AG04449 (cell line): ENCODE results near the gene FHOD3.
A peak's percentile ranks its signal among the peaks of the same experiment; 100 is the strongest.

Experiments
- CTCF ChIA-PET: fragments of 350-600 bp; formaldehyde crosslinking; extraction: SDS; loops from one replicate; lab custom pipeline; 2021; ENCODE audit warnings: antibody characterized with exemption; lab: Yijun Ruan, JAX
- POLR2A ChIA-PET: fragments of 400-600, 350-600 bp; formaldehyde crosslinking; extraction: SDS; loops from one replicate; lab custom pipeline; 2020; ENCODE audit warnings: antibody characterized with exemption, inconsistent platforms; lab: Yijun Ruan, JAX
- DNase-seq: peaks from one replicate; pipeline ENCODE4 v3.0.0-alpha.2; 2010; ENCODE audit warnings: low read depth, low spot score
- H3K4me3 ChIP-seq: 2 replicates; pipeline ENCODE4 v1.5.1; 2011; ENCODE audit warnings: low read depth, mild to moderate bottlenecking, control low read depth, low read length
- TF ChIP-seq, protein P1 (sequence below): IDR thresholded peaks from one replicate; pipeline ENCODE4 v1.5.1; 2011; ENCODE audit warnings: mild to moderate bottlenecking, moderate library complexity, low read length, control low read depth, inconsistent platforms; ENCODE audit not compliant: insufficient read depth; ENCODE audit errors: missing control alignments

The FHOD3 gene

DNA sequence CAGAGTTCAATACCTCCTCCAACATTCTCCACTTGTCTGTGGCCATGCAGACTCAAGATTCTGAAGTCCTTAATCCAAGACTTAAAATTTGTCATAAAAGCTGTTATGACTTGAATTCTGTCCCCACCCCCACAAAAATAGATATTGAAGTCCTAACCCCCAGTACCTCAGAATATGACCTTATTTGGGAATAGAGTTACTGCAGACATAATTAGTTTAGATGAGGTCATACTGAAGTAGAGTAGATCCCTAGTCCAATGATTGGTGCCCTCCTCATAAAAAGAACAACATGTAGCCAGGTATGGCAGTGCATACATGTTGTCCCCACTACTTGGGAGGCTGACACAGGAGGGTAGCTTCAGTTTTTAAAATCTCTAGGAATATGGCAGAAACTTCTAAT lies 522.1 kb downstream of the FHOD3 start:
- CTCF ChIA-PET = interaction anchor here (0.7 to 3.5 kb wide), 3 partner anchors 9 to 11 kb away, joined by 4 to 23 read pairs (median 9); partner anchors contain the start of genes KIAA1328 and TPGS2

DNA sequence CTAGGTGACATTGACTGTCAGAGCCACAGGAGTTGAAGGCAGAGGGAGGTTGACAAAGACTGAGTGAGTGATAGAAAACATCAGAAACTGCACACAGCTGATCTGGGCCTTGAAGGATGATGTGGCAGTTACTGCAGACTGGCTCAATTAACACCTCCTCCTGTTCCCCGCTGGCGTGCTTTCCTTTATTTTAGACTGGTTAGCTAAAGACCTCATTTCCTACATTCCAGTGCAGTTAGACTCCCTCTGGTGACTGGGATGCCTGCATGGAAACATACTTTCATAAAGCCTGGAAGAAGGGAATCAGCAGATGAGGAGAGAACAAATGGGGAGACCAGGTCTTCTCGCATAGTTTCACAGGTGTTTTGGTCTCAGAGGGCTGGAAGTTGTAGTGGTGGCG lies 524.2 kb downstream of the FHOD3 start:
- H3K4me3 ChIP-seq = no peak overlapping the region
- DNase-seq = no peak
- ChIA-PET CTCF (interaction anchor here (0.7 to 3.5 kb wide), 5 partner anchors 9 to 64 kb away, joined by 3 to 23 read pairs (median 5); no protein-coding TSS in a partner anchor), POLR2A (no interaction called here)
- TF ChIP-seq, protein P1, sequence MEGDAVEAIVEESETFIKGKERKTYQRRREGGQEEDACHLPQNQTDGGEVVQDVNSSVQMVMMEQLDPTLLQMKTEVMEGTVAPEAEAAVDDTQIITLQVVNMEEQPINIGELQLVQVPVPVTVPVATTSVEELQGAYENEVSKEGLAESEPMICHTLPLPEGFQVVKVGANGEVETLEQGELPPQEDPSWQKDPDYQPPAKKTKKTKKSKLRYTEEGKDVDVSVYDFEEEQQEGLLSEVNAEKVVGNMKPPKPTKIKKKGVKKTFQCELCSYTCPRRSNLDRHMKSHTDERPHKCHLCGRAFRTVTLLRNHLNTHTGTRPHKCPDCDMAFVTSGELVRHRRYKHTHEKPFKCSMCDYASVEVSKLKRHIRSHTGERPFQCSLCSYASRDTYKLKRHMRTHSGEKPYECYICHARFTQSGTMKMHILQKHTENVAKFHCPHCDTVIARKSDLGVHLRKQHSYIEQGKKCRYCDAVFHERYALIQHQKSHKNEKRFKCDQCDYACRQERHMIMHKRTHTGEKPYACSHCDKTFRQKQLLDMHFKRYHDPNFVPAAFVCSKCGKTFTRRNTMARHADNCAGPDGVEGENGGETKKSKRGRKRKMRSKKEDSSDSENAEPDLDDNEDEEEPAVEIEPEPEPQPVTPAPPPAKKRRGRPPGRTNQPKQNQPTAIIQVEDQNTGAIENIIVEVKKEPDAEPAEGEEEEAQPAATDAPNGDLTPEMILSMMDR = no peak

More for the DNA sequence above, 522.1 kb downstream of the FHOD3 start:
- TF ChIP-seq, protein P1 = no peak
- no peak for DNase-seq
- H3K4me3 ChIP-seq = no peak overlapping the region
- POLR2A ChIA-PET = no interaction called here

DNA sequence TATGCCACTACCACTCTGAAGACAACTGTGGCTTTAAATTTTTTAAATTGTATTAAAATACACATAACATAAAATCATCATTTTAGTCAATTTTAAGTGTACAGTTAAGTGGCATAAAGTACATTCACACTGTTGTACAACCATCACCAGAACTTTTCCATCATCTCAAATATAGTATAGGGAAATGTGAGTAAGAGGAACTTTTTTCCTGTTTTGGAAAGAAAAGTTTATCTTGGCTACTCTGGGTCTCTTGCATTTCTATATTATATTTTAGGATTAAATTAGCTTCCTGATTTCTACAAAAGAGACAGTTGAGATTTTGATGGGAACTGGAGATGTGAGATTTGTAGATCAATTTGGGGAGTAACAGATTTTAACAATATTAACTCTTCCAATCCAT lies 528.0 kb downstream of the FHOD3 start:
- DNase-seq = no peak
- ChIA-PET POLR2A (no interaction called here), CTCF (interaction anchor here (0.9 to 1.7 kb wide), 2 partner anchors 11 to 17 kb away, joined by 3 to 7 read pairs; no protein-coding TSS in a partner anchor)
- TF ChIP-seq, protein P1 = no peak
- H3K4me3 ChIP-seq = no peak overlapping the region

DNA sequence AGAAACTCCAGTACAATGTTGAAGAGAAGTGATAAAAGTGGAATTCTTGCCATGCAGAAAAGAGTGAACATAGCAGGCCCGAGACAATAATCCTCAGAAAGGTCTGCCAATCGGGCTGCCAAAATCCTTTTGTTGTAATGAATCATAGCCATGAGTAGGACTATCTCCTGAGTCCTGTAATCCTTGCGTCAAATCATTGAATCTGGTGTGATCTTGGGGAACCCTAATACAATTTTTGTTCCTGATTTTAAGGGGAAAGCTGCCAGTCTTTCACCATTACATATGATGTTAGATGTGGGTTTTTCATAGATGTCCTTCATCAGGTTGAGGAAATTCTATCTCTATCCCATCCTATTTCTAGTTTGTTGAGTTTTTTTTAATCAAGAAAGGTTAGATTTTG lies 529.0 kb downstream of the FHOD3 start:
- CTCF ChIA-PET = interaction anchor here (0.9 to 4.4 kb wide), 3 partner anchors 12 to 18 kb away, joined by 3 to 25 read pairs (median 7); no protein-coding TSS in a partner anchor
- no peak for DNase-seq
- TF ChIP-seq, protein P1 = no peak

DNA sequence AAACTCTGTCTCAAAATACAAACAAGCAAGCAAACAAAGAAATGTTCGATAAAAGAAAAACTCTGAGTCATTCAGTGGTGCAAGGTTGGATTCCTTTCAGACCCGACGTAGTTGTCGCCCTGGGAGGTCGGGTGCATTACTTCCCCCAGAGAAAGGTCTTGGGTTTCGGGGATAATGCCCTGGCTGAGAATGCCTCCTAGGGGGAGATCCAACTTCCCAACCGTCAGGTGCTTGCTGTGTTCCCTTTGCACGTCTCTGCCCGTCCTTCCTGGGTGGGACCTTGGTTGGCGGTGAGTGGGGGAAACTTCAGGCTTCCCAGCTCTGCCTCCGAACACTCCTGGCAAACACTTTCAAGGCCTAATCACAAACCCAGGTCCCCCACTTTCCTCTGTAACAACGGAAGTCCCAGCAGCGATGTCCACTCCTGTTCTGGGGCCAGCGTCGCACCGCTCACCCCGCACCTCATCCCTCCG lies 530.7 kb downstream of the FHOD3 start:
- POLR2A ChIA-PET = interaction anchor here (0.5 to 0.6 kb wide), 2 partner anchors 18 to 309 kb away, joined by 3 read pairs; no protein-coding TSS in a partner anchor
- H3K4me3 ChIP-seq = peak overlapping the region; percentile 98
- no peak for DNase-seq
- TF ChIP-seq, protein P1 = no peak
- CTCF ChIA-PET = interaction anchor here (1.0 to 4.4 kb wide), 11 partner anchors 9 to 140 kb away, joined by 3 to 25 read pairs (median 7); no protein-coding TSS in a partner anchor

More for the DNA sequence above, 529.0 kb downstream of the FHOD3 start:
- POLR2A ChIA-PET = no interaction called here
- no peak overlapping the region for H3K4me3 ChIP-seq

DNA sequence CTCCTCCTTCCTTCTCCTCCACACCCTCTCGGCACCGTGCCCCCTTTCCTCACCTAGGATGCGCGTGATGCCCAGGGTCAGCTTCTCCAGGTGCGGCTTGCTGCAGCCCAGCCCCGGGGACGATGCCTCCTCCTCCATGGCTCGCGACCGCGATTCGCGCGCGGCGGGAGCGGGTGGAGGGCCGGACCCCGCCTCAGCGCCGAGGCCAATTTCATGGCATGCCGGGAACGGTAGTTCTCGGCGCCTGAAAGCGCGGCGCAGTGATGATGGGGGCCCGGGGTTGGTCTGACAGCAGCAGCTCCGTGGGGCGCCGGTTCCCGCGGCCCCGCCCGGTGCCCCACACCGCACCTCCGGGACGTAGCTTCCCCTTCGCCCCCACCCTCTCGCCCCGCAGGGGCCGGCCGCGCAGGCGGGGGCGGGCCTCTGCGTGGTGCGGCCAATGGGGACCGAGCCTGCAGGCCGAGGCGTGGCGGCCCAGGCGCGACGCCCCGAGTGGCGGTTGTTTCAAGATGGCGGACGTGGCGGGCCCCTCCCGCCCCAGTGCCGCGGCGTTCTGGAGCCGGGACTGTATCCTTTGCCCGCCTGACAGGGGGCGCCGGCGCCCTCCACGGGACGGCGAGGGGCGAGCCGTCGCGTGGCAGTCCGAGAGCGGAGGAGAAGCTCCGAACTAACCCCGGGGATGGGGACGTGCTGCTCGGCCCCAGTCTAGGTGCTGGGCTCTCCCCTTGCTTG lies 531.3 kb downstream of the FHOD3 start, which contains the start of the genes KIAA1328 and TPGS2:
Gene KIAA1328 (plus strand): TSS at position 498 of the 732 bp plus-strand sequence. CDS start 12 bp downstream, at position 510.
Gene TPGS2 (minus strand): TSS at position 373 of the 732 bp plus-strand sequence. CDS start 235 bp downstream, at position 138.
- ChIA-PET POLR2A (interaction anchor here (0.5 to 0.6 kb wide), 2 partner anchors 19 to 310 kb away, joined by 3 read pairs; no protein-coding TSS in a partner anchor), CTCF (interaction anchor here (0.6 to 4.4 kb wide), 15 partner anchors 9 to 733 kb away, joined by 3 to 25 read pairs (median 4); no protein-coding TSS in a partner anchor)
- peak within 1 kb of the TSS; percentile 98 for H3K4me3 ChIP-seq
- TF ChIP-seq, protein P1 = peak; percentile 75
- no peak for DNase-seq
